Measurements from ENCODE around the gene PIH1D1. TPM values are rescaled to one million over a fixed set of nuclear protein-coding genes. Genes with fewer than 3 reads are reported as not detected.
"Not testable (repeated sequence)": the region's sequence is repeated elsewhere in the genome, so short reads cannot be mapped to it uniquely, and the experiment has no call there.

The PIH1D1 gene
- total and polyA plus RNA-seq, 5 donors, result 34.9 to 43.8 (median 37.2) TPM

GRCh38 chr19:49453013-49453756 lies 1.6 kb upstream of the PIH1D1 start, which contains the start of gene ALDH16A1:
Gene ALDH16A1, plus strand, starts transcription at chr19:49453225. Its CDS starts 107 bp downstream, at chr19:49453332.
- DNase-seq, result peak; percentile 98 to 99 (median 99)
- Histone ChIP-seq H3K27me3 (ENCODE audit: control insufficient read depth, insufficient read depth) (no peaks in the 10 kb centered on the region), H3K4me1 (ENCODE audit: control insufficient read depth, insufficient read depth, low read length) (no peaks in the 10 kb centered on the region), H3K4me3 (ENCODE audit: low read length) (peak within 1 kb of the TSS; percentile 78), H3K9me3 (ENCODE audit: control insufficient read depth, low read length) (no peaks in the 10 kb centered on the region), H3K27ac (ENCODE audit: low read length) (peak within 1 kb of the TSS; percentile 98)
- WGBS, result under 1% methylated on average over 66 of the region's 66 CpGs
- intact Hi-C loops (cut with DNase I), result no loop called here
- peak; percentile 93 to 95 for ATAC-seq

- no peak for ATAC-seq
- DNase-seq, result peak in 1 of 3 donors; percentile 20
- H3K9me3 ChIP-seq (ENCODE audit: control insufficient read depth, low read length), result no peaks in the 10 kb centered on the region
- no peaks in the 10 kb centered on the region for H3K4me1 ChIP-seq (ENCODE audit: control insufficient read depth, insufficient read depth, low read length)
- no peaks in the 10 kb centered on the region for H3K27me3 ChIP-seq (ENCODE audit: control insufficient read depth, insufficient read depth)
- intact Hi-C loops (cut with DNase I), result no loop called here
- no peak overlapping the region for H3K27ac ChIP-seq (ENCODE audit: low read length)
- WGBS, result 85% methylated on average over 7 of the region's 7 CpGs
- no peak overlapping the region for H3K4me3 ChIP-seq (ENCODE audit: low read length)
Observed at GRCh38 chr19:49450405-49450804, 1.2 kb downstream of the PIH1D1 start.

- ATAC-seq (no peak), DNase-seq (no peak)
- Histone ChIP-seq H3K4me1 (ENCODE audit: control insufficient read depth, insufficient read depth, low read length) (no peaks in the 10 kb centered on the region), H3K27ac (ENCODE audit: low read length) (no peak overlapping the region), H3K4me3 (ENCODE audit: low read length) (no peak overlapping the region), H3K9me3 (ENCODE audit: control insufficient read depth, low read length) (no peaks in the 10 kb centered on the region), H3K27me3 (ENCODE audit: control insufficient read depth, insufficient read depth) (no peaks in the 10 kb centered on the region)
- WGBS, result 92% methylated on average over 6 of the region's 6 CpGs
- intact Hi-C loops (cut with DNase I), result loop anchor here in 2 of 4 donors (10.0 kb wide), 2 partner anchors 84 to 184 kb away; partner anchors contain the start of genes DKKL1 (in 1 of the 2) and TEAD2 (in 1 of the 2)
Observed at GRCh38 chr19:49448432-49448786, 3.2 kb downstream of the PIH1D1 start.

- H3K4me3 ChIP-seq (ENCODE audit: low read length), result no peak overlapping the region
- ATAC-seq (no peak), DNase-seq (peak; percentile 76 to 87 (median 81))
- WGBS, result 67% methylated on average over 32 of the region's 32 CpGs
- intact Hi-C loops (cut with DNase I), result loop anchor here in 2 of 4 donors (10.0 kb wide), 2 partner anchors 83 to 183 kb away; partner anchors contain the start of genes DKKL1 (in 1 of the 2) and TEAD2 (in 1 of the 2)
- H3K27me3 ChIP-seq (ENCODE audit: control insufficient read depth, insufficient read depth), result no peaks in the 10 kb centered on the region
- H3K4me1 ChIP-seq (ENCODE audit: control insufficient read depth, insufficient read depth, low read length), result no peaks in the 10 kb centered on the region
- no peaks in the 10 kb centered on the region for H3K9me3 ChIP-seq (ENCODE audit: control insufficient read depth, low read length)
- H3K27ac ChIP-seq (ENCODE audit: low read length), result no peak overlapping the region
Observed at GRCh38 chr19:49447485-49448431, 3.9 kb downstream of the PIH1D1 start.

- no peaks in the 10 kb centered on the region for H3K4me1 ChIP-seq (ENCODE audit: control insufficient read depth, insufficient read depth, low read length)
Observed at GRCh38 chr19:49445997-49446396, 5.6 kb downstream of the PIH1D1 start.

GRCh38 chr19:49444100-49444700 lies 7.4 kb downstream of the PIH1D1 start:
- peak in 2 of 3 donors; percentile 23 to 32 for DNase-seq

More at GRCh38 chr19:49445997-49446396, 5.6 kb downstream of the PIH1D1 start:
- ATAC-seq (no peak), DNase-seq (peak in 1 of 3 donors; percentile 14)
- no peaks in the 10 kb centered on the region for H3K9me3 ChIP-seq (ENCODE audit: control insufficient read depth, low read length)
- H3K27me3 ChIP-seq (ENCODE audit: control insufficient read depth, insufficient read depth), result no peaks in the 10 kb centered on the region
- no peak overlapping the region for H3K27ac ChIP-seq (ENCODE audit: low read length)
- no peak overlapping the region for H3K4me3 ChIP-seq (ENCODE audit: low read length)
- intact Hi-C loops (cut with DNase I), result loop anchor here in 2 of 4 donors (10.0 kb wide), 2 partner anchors 81 to 181 kb away; partner anchors contain the start of genes DKKL1 (in 1 of the 2) and TEAD2 (in 1 of the 2)
- 84% methylated on average over 3 of the region's 3 CpGs for WGBS

GRCh38 chr19:49443366-49444099 lies 8.1 kb downstream of the PIH1D1 start:
- Histone ChIP-seq H3K27ac (ENCODE audit: low read length) (peak overlapping the region; percentile 55), H3K4me3 (ENCODE audit: low read length) (peak overlapping the region; percentile 64), H3K4me1 (ENCODE audit: control insufficient read depth, insufficient read depth, low read length) (no peaks in the 10 kb centered on the region), H3K9me3 (ENCODE audit: control insufficient read depth, low read length) (no peaks in the 10 kb centered on the region), H3K27me3 (ENCODE audit: control insufficient read depth, insufficient read depth) (no peaks in the 10 kb centered on the region)
- intact Hi-C loops (cut with DNase I), result loop anchor here (1.0 to 10.0 kb wide), 4 partner anchors 51 to 179 kb away; partner anchors contain the start of genes DKKL1 (in 1 of the 4) and TEAD2 (in 1 of the 4)
- DNase-seq (peak; percentile 96 to 99 (median 97)), ATAC-seq (peak; percentile 92)
- 0% methylated on average over 47 of the region's 47 CpGs for WGBS

More at GRCh38 chr19:49444100-49444700, 7.4 kb downstream of the PIH1D1 start:
- not testable (repeated sequence) for H3K27me3 ChIP-seq (ENCODE audit: control insufficient read depth, insufficient read depth); ATAC-seq; H3K9me3 ChIP-seq (ENCODE audit: control insufficient read depth, low read length); H3K27ac ChIP-seq (ENCODE audit: low read length); H3K4me3 ChIP-seq (ENCODE audit: low read length); H3K4me1 ChIP-seq (ENCODE audit: control insufficient read depth, insufficient read depth, low read length)
- 53% methylated on average over 5 of the region's 5 CpGs for WGBS
- intact Hi-C loops (cut with DNase I), result loop anchor here (5.0 to 10.0 kb wide), 3 partner anchors 52 to 179 kb away; partner anchors contain the start of genes DKKL1 (in 1 of the 4) and TEAD2 (in 1 of the 4)

GRCh38 chr19:49442771-49443365 lies 8.7 kb downstream of the PIH1D1 start:
- under 1% methylated on average over 43 of the region's 43 CpGs for WGBS
- peak; percentile 88 to 90 for ATAC-seq
- intact Hi-C loops (cut with DNase I), result loop anchor here (1.0 to 10.0 kb wide), 4 partner anchors 51 to 178 kb away; partner anchors contain the start of genes DKKL1 (in 1 of the 4) and TEAD2 (in 1 of the 4)

GRCh38 chr19:49442354-49442753 lies 9.3 kb downstream of the PIH1D1 start:
- H3K27me3 ChIP-seq (ENCODE audit: control insufficient read depth, insufficient read depth), result no peaks in the 10 kb centered on the region
- peak; percentile 0 to 2 for ATAC-seq
- intact Hi-C loops (cut with DNase I), result loop anchor here (5.0 to 10.0 kb wide), 3 partner anchors 50 to 178 kb away; partner anchors contain the start of genes DKKL1 (in 1 of the 4) and TEAD2 (in 1 of the 4)

More at GRCh38 chr19:49442771-49443365, 8.7 kb downstream of the PIH1D1 start:
- Histone ChIP-seq H3K27ac (ENCODE audit: low read length) (peak overlapping the region; percentile 55), H3K4me1 (ENCODE audit: control insufficient read depth, insufficient read depth, low read length) (no peaks in the 10 kb centered on the region), H3K9me3 (ENCODE audit: control insufficient read depth, low read length) (no peaks in the 10 kb centered on the region), H3K27me3 (ENCODE audit: control insufficient read depth, insufficient read depth) (no peaks in the 10 kb centered on the region), H3K4me3 (ENCODE audit: low read length) (peak overlapping the region; percentile 64)
- peak; percentile 98 to 99 (median 99) for DNase-seq

More at GRCh38 chr19:49442354-49442753, 9.3 kb downstream of the PIH1D1 start:
- H3K9me3 ChIP-seq (ENCODE audit: control insufficient read depth, low read length), result no peaks in the 10 kb centered on the region
- 7% methylated on average over 11 of the region's 11 CpGs for WGBS
- peak overlapping the region; percentile 53 for H3K27ac ChIP-seq (ENCODE audit: low read length)
- H3K4me3 ChIP-seq (ENCODE audit: low read length), result peak overlapping the region; percentile 64
- no peaks in the 10 kb centered on the region for H3K4me1 ChIP-seq (ENCODE audit: control insufficient read depth, insufficient read depth, low read length)
- DNase-seq, result peak; percentile 73 to 85 (median 78)
